Mucosa of descending colon (tissue), 3 donors: ENCODE results near the gene ARNT2. TPM values are rescaled to one million over a fixed set of nuclear protein-coding genes. Genes with fewer than 3 reads are reported as not detected.

Source experiments
- ATAC-seq: fragments of 200-7000 bp; cut with Tn5 transposase; one replicate; pipeline ENCODE4 v1.9.1; 2020; ENCODE audit warnings: mild to moderate bottlenecking, moderate library complexity
- DNase-seq, 3 donors: peaks; one replicate each; pipeline ENCODE4 v3.0.0-alpha.2; 2020
- H3K36me3 ChIP-seq: fragments of 200-600 bp; one replicate; pipeline ENCODE4 v1.8.0; 2021; ENCODE audit warnings: low read depth, mild to moderate bottlenecking
- H3K4me1 ChIP-seq: fragments of 200-600 bp; one replicate; pipeline ENCODE4 v1.8.0; 2021; ENCODE audit warnings: low read depth, mild to moderate bottlenecking
- H3K4me3 ChIP-seq: fragments of 200-600 bp; one replicate; pipeline ENCODE4 v1.8.0; 2021; ENCODE audit warnings: mild to moderate bottlenecking
- H3K9me3 ChIP-seq: fragments of 200-600 bp; one replicate; pipeline ENCODE4 v1.8.0; 2021; ENCODE audit warnings: mild to moderate bottlenecking
- intact Hi-C, 2 donors: fragments of 100-400 bp; cut with DNase I in 1 of 2; cut with micrococcal nuclease in 1 of 2; formaldehyde crosslinking; loops; one replicate each; pipeline versions ENCODE4 v1.11.0 to v1.11.1; 2022; cut with DNase I, micrococcal nuclease
- total RNA-seq, 3 donors: library from RNA; stranded (reverse); fragmentation: NEBNext Ultra II Directional in 2 of 3; extraction: Animal tissue kit (Norgen Biotek cat#: 25700) in 2 of 3; gene quantifications; one replicate each; pipeline versions ENCODE4 v1.2.1 to v1.2.4, GENCODE V29; 2021 to 2023
- TF ChIP-seq, protein P1 (sequence below): fragments of 200-600 bp; IDR thresholded peaks from one replicate; pipeline ENCODE4 v1.8.0; 2022; ENCODE audit warnings: antibody characterized with exemption, mild to moderate bottlenecking
- donor health status: DM: no; HTN: no; CAD: no; lungs with moderate emphysema.
- donor health status: DM: no; HTN: no; CAD: no.
- donor health status: DM: no; HTN: yes; CAD: no.

The ARNT2 gene
- total RNA-seq, 3 donors from 2014 or later = 2.8 to 11.1 (median 3.2) TPM

DNA sequence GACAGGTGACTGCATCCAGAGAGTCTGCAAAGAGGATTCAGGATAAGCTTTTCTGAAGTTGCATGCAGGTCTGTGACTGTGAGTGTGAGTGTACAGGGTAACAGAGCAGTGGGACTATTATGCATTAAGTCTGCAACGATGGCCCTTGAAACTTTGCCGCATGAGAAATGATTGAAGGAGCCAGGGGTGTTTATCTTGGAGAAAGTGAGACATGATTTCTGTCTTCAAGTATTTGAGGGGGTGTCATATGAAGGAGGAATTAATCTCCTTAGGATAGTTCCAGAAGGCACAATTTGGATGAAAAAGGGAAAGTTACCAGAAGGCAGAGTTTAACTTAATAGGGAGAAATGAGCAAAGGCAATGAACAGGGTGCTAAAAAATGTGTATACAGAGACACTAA, 119.6 kb downstream of the ARNT2 start:
- Histone ChIP-seq H3K4me3 (no peak overlapping the region), H3K9me3 (no peaks in the 10 kb centered on the region), H3K36me3 (no peaks in the 10 kb centered on the region), H3K4me1 (no peaks in the 10 kb centered on the region)
- TF ChIP-seq, protein P1, sequence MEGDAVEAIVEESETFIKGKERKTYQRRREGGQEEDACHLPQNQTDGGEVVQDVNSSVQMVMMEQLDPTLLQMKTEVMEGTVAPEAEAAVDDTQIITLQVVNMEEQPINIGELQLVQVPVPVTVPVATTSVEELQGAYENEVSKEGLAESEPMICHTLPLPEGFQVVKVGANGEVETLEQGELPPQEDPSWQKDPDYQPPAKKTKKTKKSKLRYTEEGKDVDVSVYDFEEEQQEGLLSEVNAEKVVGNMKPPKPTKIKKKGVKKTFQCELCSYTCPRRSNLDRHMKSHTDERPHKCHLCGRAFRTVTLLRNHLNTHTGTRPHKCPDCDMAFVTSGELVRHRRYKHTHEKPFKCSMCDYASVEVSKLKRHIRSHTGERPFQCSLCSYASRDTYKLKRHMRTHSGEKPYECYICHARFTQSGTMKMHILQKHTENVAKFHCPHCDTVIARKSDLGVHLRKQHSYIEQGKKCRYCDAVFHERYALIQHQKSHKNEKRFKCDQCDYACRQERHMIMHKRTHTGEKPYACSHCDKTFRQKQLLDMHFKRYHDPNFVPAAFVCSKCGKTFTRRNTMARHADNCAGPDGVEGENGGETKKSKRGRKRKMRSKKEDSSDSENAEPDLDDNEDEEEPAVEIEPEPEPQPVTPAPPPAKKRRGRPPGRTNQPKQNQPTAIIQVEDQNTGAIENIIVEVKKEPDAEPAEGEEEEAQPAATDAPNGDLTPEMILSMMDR = no peak
- intact Hi-C loops = no loop called here
- DNase-seq = no peak
- ATAC-seq = no peak

DNA sequence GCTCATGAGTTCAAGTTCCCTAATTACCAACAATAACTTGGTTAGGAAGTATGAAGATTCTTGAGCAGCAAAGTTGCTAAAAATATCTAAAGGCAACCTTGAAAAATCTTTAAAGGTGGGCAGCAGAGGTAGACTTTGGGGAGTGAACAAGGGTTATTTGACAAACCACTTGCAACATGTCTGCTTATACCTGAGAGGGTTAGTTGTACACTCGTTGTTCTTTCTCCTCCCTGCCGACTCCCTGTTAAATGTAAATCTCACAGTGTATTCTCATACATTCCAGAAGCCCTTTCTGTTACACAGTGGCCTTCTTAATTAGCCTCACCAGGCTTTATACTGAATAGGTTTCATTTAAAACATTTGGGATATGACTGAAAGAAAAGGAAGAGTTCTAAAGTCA, 121.7 kb downstream of the ARNT2 start:
- intact Hi-C loops = no loop called here
- TF ChIP-seq, protein P1 = no peak
- no peaks in the 10 kb centered on the region for H3K4me1 ChIP-seq
- H3K9me3 ChIP-seq = no peaks in the 10 kb centered on the region
- H3K4me3 ChIP-seq = no peak overlapping the region
- no peak for DNase-seq
- no peak for ATAC-seq
- no peaks in the 10 kb centered on the region for H3K36me3 ChIP-seq

DNA sequence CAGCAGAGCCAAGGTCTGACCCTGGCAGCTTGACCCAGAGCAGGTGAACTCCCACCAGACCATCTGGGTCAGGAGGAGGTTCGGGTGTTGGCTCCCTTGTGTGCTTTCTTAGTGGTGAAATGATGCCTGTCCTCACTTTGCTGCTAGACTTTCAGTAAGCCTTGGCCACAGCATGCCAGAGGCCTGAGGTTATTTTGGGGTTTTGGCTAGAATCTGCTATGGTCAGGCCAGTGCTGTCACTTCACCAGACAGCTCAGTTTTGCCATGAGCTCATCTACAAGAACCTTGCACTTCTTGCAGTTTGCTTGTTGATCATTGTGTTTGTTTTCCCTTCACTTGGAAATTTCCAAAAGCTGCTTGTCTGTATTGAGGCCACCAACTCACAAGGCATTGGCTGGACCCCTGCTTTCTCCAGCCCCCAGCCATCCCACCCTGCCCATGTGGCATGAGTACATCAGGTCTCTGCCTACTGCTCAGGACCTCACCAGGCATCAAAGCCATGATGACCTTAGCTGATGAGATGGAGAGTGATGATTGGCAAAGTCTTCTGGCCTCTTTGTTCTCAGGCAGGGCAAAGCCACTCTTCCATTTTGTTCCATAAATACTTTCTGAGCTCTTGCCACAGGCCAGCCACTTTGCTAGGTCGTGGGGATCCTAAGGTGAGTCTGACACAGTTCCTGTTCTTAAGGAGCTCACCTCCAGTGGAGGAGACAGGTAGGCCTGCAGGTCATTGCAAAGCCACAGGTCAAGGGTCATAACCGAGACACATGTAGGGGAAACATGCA, 122.6 kb downstream of the ARNT2 start:
- no peak for ATAC-seq
- no peak overlapping the region for H3K4me3 ChIP-seq
- TF ChIP-seq, protein P1 = no peak
- H3K9me3 ChIP-seq = no peaks in the 10 kb centered on the region
- H3K36me3 ChIP-seq = no peaks in the 10 kb centered on the region
- intact Hi-C loops = no loop called here
- no peaks in the 10 kb centered on the region for H3K4me1 ChIP-seq
- no peak for DNase-seq

DNA sequence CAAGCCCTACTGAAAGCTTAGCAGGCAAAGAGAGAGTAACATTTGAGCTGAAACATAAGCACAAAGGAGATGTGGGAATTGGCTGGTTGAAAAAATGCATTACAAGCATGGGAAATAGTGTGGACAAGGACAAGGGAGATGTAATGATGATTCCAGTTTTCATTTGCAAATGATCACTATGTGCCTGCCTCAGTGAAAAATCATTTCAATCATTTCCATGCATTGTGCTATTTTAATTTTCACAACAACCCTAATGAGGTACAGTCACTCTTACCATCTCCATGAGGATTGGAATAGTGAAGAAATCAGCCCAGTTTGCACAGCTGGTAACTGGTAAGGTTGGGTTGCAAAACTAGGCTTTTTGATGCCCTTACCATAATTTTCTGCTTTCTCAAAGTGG, 123.2 kb downstream of the ARNT2 start:
- DNase-seq (no peak), ATAC-seq (no peak)
- no peaks in the 10 kb centered on the region for H3K4me1 ChIP-seq
- H3K9me3 ChIP-seq = no peaks in the 10 kb centered on the region
- TF ChIP-seq, protein P1 = no peak
- intact Hi-C loops = no loop called here
- no peaks in the 10 kb centered on the region for H3K36me3 ChIP-seq
- no peak overlapping the region for H3K4me3 ChIP-seq

DNA sequence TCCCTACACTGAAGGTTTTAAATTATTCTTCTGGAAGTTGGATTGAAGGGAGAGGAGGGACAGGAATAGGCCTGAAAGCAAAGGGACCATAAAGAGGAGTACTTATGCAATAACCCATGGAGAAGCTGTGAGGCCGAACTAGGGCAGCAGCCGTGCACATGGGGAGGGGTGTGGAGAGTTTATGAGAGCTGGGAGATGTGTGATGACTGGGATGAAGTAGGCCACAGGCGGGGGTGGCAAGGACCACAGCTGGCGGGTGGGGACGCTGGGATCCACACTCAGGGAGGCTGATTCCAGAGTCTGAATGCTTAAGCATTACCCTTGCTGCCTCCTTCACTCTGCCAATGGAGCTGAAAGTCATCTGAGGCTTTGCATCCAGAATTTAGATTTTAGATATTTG, 123.8 kb downstream of the ARNT2 start:
- TF ChIP-seq, protein P1 = no peak
- ATAC-seq = no peak
- Histone ChIP-seq H3K4me1 (no peaks in the 10 kb centered on the region), H3K9me3 (no peaks in the 10 kb centered on the region), H3K4me3 (no peak overlapping the region), H3K36me3 (no peaks in the 10 kb centered on the region)
- intact Hi-C loops = no loop called here
- DNase-seq = no peak
